Activated naive CD4-positive, alpha-beta T cell treated with anti-CD3 and anti-CD28 coated beads, Interleukin-2, amount 50 U/mL, for 72 hours (primary cell): ENCODE results near the gene GNPDA1. TPM values are rescaled to one million over a fixed set of nuclear protein-coding genes. Genes with fewer than 3 reads are reported as not detected.
A peak's percentile ranks its signal among the peaks of the same experiment; 100 is the strongest.

Experiments used
- ATAC-seq, 2 donors: fragments of 150-1000 bp; cut with Tn5 transposase; 2 replicates each; pipeline ENCODE4 v1.10.0; 2021; ENCODE audit warnings: mild to moderate bottlenecking in 2 of 2, moderate library complexity in 2 of 2
- DNase-seq, 2 donors: peaks; one replicate each; pipeline ENCODE4 v3.0.0; 2021 to 2022; ENCODE audit warnings: low spot score in 2 of 2
- H3K27ac Mint-ChIP-seq, 2 donors: one replicate each; pipeline ENCODE4 v1.8.0; 2022; ENCODE audit warnings: mild to moderate bottlenecking in 2 of 2, mixed read lengths in 2 of 2
- H3K36me3 Mint-ChIP-seq, 2 donors: one replicate each; pipeline ENCODE4 v1.8.0; 2022; ENCODE audit warnings: mixed read lengths in 2 of 2
- H3K9me3 Mint-ChIP-seq, 2 donors: one replicate each; pipeline ENCODE4 v1.8.0; 2022; ENCODE audit warnings: mixed read lengths in 2 of 2
- total RNA-seq, 2 donors: library from RNA; stranded (reverse); gene quantifications; one replicate each; pipeline ENCODE4 v1.2.3, GENCODE V29; 2022

The GNPDA1 gene
- total RNA-seq, 2 donors from 2014 or later: 162 to 166 TPM

DNA sequence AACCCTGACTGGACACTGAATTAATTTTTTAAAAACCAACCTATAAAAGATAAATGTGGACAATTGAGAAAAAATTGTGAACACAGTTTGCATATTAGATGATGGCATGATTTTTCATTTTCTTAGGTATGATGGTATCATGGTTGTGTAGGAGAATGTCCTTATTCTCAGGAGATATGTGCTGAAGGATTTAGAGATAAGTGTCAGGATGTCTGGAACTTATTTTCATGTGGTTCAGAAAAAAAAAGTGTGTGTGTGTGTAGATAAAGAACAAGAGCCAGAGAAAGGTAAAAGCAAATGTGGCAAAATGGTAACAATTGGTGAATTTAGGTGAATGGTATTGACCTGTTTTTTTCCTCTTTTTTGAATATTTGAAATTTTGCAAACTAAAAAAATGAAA is 4.0 kb downstream of the GNPDA1 start:
- Mint-ChIP-seq H3K9me3 (peaks cover 3 to 4% of the 10 kb centered on the region in 2 donors), H3K27ac (peak overlapping the region in 1 of 2 donors; percentile 2), H3K36me3 (peaks cover 54 to 62% of the 10 kb centered on the region in 2 donors)
- no peak for ATAC-seq
- DNase-seq: no peak

DNA sequence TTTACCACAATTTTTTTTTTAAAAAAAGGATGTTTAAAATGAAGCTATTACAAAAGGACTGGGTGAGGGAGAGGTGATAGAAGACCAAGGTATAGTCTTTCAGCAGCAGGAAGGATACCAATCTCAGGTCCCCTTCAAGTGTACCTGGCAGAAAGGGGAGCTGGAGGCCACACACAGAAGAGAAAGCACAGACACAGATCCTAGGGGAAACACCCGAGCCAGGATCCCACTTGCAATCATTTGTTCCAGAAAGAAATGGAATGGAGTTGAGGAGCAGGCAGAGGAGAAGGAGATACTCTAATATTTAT is 5.6 kb downstream of the GNPDA1 start:
- Mint-ChIP-seq H3K9me3 (peaks cover 3 to 4% of the 10 kb centered on the region in 2 donors), H3K36me3 (peaks cover 56 to 75% of the 10 kb centered on the region in 2 donors), H3K27ac (peak overlapping the region; percentile 94 to 95)
- DNase-seq: no peak
- no peak for ATAC-seq

DNA sequence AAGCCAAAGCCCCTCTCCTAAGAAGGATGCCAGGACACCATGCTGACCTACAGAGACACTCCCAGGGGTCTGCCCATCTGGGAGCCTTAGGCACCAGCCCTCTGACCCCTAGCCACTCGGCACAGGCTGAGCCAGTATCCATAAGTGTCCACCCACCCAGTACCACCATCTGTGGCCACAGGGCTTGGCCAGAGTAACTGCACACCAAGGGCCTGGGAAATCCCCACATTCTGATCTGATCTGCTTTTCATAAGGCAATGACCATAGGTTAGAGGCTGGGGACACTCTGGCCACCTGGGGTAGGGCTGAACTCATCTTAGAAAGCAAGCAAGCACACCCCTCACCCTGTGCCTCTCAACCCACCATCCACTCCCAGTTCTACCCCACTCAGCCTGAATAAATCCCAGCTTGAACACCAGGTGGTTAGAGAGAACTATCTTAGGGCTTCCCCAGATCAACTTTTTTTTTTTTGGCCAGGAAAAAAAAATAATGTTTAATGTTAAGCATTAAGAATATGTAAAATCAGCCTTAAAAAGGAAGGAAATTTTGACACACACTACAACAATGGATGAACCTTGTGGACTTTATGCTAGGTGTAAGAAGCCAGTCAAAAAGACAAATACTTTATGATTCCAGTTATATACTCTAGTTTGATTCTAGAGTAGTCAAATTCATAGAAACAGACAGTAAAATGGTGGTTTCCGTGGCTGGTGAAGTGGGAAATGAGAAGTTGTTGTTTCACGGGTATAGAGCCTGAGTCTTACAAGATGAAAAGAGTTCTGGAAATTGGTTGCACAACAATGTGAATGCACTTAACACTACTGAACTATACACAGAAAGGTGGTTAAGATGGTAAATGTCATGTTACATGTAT is 6.2 kb downstream of the GNPDA1 start:
- H3K27ac Mint-ChIP-seq: peak overlapping the region; percentile 94 to 95
- H3K9me3 Mint-ChIP-seq: peaks cover 3 to 4% of the 10 kb centered on the region in 2 donors
- DNase-seq: peak in 1 of 2 donors; percentile 64
- peaks cover 50 to 77% of the 10 kb centered on the region in 2 donors for H3K36me3 Mint-ChIP-seq
- peak; percentile 89 to 93 for ATAC-seq

DNA sequence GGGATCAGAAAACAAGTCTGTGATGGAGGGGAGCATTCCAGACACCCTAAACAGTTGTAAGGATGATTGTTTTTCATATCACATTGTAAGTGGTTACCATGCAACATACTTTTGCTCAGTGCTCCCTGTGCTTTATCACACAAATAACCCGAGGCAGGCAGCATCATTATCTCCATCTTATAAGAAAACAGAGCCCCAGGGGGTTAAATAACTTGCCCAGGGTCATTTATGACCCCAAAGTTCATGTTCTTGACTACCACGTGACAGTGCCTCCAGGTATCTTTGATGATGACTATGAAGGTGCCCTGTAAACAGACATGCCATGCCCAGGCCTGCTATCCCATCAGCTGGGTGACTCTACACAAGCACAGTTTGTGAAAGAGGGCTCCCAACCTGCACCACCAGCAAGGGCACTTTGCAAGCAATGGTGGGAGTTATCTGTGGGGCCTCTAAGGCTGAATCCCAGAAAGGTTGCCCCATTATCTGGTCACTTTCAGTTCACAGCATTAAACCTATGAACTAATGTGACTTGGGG is 9.5 kb downstream of the GNPDA1 start:
- DNase-seq: no peak
- Mint-ChIP-seq H3K27ac (peak overlapping the region; percentile 74 to 82), H3K36me3 (peaks cover 34 to 76% of the 10 kb centered on the region in 2 donors), H3K9me3 (peaks cover 3 to 4% of the 10 kb centered on the region in 2 donors)
- ATAC-seq: no peak

DNA sequence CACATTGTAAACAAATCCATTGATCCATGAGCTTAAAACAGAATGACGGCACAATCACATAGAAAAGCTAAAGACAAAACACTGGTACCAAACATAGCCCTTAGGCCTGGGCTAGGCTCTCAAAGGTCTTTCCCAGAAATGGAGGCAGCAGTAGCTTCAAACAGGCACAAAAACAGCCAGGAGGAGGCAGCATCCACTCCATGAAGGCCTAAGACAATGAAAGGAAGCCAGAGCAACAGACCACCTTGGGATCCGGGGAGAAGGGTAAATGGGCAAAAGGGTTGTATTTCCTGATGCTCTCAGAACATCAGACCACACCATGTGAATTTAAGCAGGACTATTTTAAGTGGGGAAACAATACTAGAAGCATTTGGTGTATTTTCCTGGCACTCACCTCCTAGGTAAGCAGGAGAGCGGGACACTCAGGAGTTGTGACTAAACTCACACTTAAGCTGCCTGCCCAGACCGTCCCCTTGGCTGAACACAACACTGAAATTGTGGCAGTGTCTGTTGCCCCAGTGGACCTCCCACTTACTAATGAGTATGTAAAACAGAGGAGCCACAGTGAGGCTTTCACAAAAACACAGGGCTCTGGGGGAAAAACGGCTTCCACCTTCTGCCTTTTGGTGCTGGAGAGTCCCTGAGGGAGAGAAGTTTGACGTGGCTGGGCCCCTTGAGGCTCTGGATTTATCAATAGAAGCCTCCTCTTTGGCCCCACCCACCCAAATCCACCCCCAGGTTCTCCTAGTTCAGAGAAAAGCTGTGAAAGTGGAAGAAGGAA is 11.9 kb downstream of the GNPDA1 start:
- peak; percentile 46 to 54 for ATAC-seq
- Mint-ChIP-seq H3K9me3 (no peaks in the 10 kb centered on the region), H3K36me3 (peaks cover 25 to 55% of the 10 kb centered on the region in 2 donors), H3K27ac (peak overlapping the region; percentile 74 to 75)
- no peak for DNase-seq

DNA sequence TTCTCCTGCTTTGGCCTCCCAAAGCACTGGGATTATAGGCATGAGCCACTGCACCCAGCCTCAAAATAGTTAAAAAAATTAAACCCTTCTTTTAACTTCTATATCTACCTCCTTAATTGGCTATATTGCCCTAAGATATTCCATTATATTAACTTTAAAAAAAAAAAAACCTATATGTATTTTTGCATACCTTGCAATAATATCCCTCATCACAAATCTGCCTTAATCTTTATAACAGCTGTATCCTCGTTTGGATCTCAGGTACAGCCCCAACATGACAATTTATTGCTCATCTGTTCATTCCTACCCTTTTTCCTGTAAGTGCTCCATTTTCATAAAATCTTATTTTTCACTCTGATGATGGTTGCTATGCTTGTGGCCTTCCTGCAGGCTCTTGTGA is 12.7 kb downstream of the GNPDA1 start:
- peaks cover 23 to 53% of the 10 kb centered on the region in 2 donors for H3K36me3 Mint-ChIP-seq
- H3K27ac Mint-ChIP-seq: peak overlapping the region; percentile 74 to 75
- DNase-seq (no peak), ATAC-seq (no peak)
- H3K9me3 Mint-ChIP-seq: no peaks in the 10 kb centered on the region

DNA sequence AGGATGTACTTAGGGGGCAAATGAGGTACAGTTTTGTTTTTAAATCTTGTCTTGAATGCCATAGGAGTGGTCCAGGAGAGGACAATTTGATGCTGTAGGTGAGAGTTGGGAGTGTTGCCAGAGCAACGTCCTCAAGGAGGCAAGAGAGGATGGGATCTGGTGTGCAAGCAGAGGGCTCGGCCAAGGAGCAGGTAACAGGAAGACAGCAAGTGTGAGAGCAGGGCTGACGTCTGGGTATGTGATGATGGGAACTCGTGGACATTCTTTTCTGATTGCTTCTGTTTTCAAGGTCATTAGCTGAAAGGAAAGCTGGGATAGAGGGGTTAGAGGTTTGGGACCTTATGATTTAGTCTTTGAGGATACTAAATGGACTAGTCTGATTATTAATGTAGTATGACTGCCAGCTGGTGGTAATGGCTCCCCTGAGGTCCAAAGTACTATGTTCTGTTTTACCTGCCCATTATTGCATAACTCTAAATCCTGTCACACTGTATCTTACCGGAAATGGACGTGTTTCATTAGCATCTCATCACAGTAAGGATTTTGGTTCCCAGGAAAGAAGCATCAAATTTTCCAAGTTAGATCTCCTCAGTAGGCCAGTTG is 15.4 kb downstream of the GNPDA1 start:
- Mint-ChIP-seq H3K9me3 (no peaks in the 10 kb centered on the region), H3K36me3 (peaks cover 20 to 37% of the 10 kb centered on the region in 2 donors), H3K27ac (no peak overlapping the region)
- ATAC-seq: no peak
- no peak for DNase-seq

DNA sequence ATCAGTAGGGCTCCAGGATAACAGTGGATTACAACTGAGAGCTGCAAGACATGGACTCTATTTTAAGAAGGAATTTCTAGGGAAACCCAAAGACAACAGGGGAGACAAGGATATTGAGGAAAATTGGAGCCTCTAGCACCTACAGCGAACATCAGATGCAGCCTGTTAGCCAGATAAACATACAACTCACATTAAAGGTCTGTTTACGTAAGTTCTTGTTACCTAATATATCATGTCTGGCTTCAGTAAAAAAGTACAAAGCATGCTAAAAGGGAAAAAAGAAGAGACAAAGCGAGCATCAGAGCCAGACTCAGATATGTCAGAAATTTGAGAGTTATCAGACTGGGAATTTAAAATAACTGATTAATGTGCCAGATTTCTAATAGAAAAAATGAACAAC is 17.2 kb downstream of the GNPDA1 start:
- Mint-ChIP-seq H3K27ac (no peak overlapping the region), H3K9me3 (no peaks in the 10 kb centered on the region), H3K36me3 (peaks cover 20% of the 10 kb centered on the region in 2 donors)
- DNase-seq (no peak), ATAC-seq (no peak)

DNA sequence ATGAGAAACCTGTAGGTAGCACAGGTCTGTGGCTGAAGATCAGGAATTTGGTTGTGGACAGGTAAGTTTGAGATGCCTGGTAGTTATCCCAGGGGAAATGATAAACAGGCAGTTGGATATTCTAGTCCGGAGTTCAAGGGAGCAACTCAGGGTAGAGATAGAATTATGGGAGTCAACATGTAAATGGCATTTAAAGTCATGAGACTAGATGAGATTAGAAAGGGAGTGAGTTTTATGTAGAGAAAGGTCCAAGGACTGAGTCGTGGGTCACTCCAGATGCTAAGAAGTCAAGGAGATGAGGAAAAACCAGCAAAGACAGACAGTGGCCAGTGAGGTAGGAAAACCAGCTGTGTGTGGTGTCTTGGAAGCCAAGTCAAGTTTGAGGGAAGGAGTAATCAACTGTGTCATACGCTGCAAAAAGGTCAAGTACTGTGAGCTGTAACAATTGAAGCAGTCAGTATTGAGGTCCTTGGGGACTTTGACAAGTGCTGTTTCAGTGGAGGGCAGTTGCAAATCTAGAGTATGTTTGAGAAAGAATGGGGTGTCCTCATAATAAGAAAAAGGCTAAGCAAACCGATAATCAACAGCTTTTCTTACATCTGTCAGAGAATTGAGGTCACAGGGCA is 18.2 kb downstream of the GNPDA1 start:
- DNase-seq (no peak), ATAC-seq (peak in 1 of 2 donors; percentile 47)
- Mint-ChIP-seq H3K36me3 (peaks cover 13 to 20% of the 10 kb centered on the region in 2 donors), H3K9me3 (no peaks in the 10 kb centered on the region), H3K27ac (peak overlapping the region in 1 of 2 donors; percentile 7)

DNA sequence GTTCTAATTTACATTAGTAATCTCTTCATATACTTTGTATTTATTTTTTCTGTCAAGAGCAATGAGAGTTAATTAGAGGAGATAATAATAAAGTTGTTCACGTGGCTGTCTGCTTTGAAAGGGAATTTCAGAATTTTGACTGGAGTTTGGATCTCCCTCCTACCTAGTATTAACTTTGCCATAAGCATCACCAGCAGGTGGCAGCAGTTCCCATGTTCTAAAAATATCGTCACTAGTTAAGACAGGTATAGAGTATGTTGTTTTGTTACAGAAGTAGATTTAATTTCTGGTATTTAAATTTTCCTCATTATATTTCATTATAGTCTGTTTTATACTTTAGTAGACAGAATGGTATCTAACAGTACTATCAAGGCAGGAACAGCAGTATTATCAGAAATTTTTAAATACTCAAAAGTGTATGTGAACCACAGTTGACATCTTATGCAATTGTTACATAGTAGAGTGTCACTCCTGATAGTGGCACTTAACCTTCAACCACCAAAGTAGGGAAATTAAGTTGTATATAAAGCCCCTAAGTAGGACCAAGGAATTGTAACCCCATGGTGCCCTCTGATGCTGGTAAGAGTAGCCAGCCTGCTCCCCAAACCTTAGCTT is 20.4 kb downstream of the GNPDA1 start:
- Mint-ChIP-seq H3K36me3 (peaks cover 17 to 23% of the 10 kb centered on the region in 2 donors), H3K27ac (no peak overlapping the region), H3K9me3 (no peaks in the 10 kb centered on the region)
- DNase-seq: peak in 1 of 2 donors; percentile 81
- peak; percentile 80 to 82 for ATAC-seq

DNA sequence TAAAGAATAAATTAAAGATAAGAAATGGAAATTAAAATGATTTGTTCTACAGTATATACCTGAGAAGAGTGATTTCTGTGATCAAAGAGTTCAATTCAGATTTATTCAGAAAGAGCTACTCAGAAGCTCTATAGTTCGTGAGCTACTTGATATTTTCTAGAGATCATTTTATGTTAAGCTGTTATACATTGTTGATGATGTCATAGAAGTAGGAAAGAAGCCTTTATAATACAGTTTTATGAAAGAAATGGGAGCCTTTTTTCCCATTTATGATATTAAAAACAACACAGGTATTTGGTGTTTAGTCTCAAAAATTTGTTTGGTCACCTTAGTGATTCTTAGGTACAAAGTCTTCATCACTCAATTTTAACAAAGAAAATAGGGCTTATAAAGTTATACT is 23.1 kb downstream of the GNPDA1 start:
- DNase-seq (no peak), ATAC-seq (no peak)
- H3K36me3 Mint-ChIP-seq: peaks cover 13 to 27% of the 10 kb centered on the region in 2 donors
- no peaks in the 10 kb centered on the region for H3K9me3 Mint-ChIP-seq
- H3K27ac Mint-ChIP-seq: no peak overlapping the region

DNA sequence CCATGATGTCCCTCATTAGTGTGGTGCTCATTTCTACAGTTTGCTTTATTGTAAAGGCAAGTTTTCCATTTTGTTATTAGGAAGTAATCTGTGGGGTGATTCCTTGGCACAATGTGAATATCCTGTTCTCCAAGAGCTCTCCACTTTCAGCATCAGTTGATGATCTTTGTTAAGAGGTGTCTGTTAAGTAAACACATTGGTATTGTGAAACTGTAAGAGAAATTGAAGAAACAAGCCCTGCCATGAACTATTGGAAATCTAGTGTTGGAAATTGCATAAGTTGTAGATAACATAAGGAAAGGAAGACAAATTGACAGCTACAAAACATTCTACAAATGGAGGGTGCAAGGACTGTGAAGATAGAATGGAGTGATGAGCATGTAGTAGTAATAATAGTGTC is 26.8 kb downstream of the GNPDA1 start:
- ATAC-seq (no peak), DNase-seq (no peak)
- no peaks in the 10 kb centered on the region for H3K9me3 Mint-ChIP-seq
- H3K27ac Mint-ChIP-seq: no peak overlapping the region
- peaks cover 14% of the 10 kb centered on the region in 2 donors for H3K36me3 Mint-ChIP-seq

DNA sequence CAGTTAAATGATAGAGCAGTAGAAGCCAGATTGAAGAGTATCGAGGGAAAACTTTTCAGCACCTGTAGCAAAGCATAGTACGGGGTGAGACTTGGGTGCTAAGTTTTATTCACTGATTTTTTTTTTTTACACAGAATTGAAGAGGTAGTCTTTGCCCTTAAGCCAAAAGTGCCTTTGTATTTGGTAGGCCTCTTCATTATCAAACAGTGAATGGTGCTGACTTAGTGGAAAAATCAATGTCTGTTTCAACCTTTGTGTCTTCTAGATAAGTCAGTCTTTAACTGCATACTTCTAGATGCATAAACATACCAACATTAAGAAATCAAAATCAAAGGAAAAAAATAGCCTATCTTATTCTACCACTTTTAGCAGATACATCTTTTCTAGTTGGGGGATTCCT is 30.2 kb downstream of the GNPDA1 start:
- Mint-ChIP-seq H3K27ac (peak overlapping the region in 1 of 2 donors; percentile 18), H3K9me3 (no peaks in the 10 kb centered on the region), H3K36me3 (peaks cover 27% of the 10 kb centered on the region in 2 donors)
- ATAC-seq (no peak), DNase-seq (no peak)

DNA sequence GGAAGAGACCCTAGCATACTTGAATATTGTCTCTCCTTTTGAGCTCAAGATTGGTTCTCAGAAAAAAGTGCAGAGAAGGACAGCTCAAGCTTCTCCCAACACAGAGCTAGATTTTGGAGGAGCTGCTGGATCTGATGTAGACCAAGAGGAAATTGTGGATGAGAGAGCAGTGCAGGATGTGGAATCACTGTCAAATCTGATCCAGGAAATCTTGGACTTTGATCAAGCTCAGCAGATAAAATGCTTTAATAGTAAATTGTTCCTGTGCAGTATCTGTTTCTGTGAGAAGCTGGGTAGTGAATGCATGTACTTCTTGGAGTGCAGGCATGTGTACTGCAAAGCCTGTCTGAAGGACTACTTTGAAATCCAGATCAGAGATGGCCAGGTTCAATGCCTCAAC is 34.4 kb downstream of the GNPDA1 start:
- ATAC-seq: no peak

DNA sequence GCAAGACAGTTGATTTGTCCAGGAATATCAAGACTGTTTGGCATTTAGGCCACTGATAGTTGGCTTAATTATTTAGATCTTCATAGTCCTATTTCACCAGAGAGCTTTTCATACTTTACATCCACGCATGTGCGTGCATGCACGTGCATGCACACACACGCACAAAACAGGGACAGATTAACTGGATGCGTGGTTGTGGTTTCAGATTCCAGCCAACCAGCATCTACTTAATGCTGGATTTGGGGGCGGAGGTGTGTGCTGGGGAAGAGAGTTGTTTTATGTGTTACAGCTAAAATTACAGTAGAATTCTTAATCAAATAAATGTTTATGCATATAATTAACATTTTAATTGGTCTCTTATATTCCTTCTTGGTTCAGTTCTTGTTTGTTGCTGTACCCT is 36.7 kb downstream of the GNPDA1 start:
- H3K36me3 Mint-ChIP-seq: peaks cover 15 to 32% of the 10 kb centered on the region in 2 donors
- no peak for ATAC-seq

More for the DNA sequence above, 34.4 kb downstream of the GNPDA1 start:
- H3K9me3 Mint-ChIP-seq: no peaks in the 10 kb centered on the region
- no peak for DNase-seq
- H3K36me3 Mint-ChIP-seq: peaks cover 15 to 36% of the 10 kb centered on the region in 2 donors
- H3K27ac Mint-ChIP-seq: no peak overlapping the region

More for the DNA sequence above, 36.7 kb downstream of the GNPDA1 start:
- no peaks in the 10 kb centered on the region for H3K9me3 Mint-ChIP-seq
- no peak overlapping the region for H3K27ac Mint-ChIP-seq
- no peak for DNase-seq
